HK-2 (cell line): ENCODE results near the gene GPX4.

Source experiments
- DNase-seq: peaks from one replicate; pipeline ENCODE4 v3.0.0-alpha.2; 2018; ENCODE audit not compliant: unreplicated experiment

GPX4 gene

DNA sequence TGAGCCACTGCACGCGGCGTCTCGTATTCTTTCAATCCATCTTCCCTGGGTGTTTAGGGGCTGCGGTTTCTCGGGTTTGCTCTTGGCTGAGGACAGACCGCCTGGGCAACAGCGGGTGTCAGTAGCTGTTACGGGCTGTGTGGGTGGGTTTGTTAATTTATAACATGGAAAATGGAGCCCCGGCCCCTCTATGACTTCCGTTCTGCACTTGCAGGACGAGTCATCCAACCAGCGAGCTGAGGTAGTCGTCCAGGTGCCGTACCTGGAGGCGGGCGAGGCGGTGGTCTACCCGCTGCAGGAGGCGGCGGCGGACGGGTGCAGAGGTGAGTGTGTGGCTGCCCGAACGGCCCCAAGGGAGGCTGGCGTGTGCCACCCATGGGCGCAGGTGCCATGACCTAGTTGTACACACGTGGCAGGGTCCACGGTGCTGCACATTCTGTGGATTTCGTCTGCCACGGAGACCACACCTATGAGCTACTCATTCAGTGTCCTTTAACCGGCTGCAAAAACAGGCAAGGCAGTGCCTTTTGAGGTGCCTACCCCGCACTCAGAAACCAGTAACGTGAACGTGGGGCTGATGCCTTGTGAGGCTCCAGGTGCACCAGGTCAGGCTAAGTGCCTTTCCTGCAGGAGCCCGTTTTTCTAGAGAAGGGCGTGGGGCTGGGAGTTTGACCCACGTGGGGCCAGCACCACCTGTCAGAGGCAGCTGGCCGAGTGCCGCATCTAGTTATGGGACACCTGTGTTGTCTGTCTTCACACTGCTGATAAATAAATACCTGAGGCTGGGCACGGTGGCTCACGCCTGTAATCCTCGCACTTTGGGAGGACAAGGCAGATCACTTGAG lies 19.5 kb upstream of the GPX4 start:
- no peak for DNase-seq

DNA sequence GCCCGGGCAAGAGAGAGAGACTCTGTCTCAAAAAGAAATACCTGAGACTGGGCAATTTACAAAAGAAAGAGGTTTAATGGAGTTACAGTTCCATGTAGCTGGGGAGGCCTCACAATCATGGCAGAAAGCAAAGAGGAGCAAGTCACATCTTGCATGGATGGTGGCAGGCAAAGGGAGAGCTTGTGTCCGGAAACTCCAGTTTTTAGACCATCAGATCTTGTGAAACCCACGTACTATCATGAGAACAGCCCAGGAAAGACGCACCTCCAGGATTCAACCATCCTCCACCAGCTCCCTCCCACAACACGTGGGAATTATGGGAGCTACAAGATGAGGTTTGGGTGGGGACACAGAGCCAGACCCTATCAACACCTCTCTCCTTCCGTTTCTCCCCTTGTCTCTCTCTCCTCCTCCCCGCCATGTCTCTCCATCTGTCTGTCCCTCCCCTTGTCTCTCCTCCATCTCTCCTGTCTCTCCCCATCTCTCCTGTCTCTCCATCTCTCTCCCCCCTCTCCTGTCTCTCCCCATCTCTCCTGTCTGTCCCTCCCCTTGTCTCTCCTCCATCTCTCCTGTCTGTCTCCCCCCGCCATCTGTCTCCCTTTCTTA lies 18.6 kb upstream of the GPX4 start:
- no peak for DNase-seq

DNA sequence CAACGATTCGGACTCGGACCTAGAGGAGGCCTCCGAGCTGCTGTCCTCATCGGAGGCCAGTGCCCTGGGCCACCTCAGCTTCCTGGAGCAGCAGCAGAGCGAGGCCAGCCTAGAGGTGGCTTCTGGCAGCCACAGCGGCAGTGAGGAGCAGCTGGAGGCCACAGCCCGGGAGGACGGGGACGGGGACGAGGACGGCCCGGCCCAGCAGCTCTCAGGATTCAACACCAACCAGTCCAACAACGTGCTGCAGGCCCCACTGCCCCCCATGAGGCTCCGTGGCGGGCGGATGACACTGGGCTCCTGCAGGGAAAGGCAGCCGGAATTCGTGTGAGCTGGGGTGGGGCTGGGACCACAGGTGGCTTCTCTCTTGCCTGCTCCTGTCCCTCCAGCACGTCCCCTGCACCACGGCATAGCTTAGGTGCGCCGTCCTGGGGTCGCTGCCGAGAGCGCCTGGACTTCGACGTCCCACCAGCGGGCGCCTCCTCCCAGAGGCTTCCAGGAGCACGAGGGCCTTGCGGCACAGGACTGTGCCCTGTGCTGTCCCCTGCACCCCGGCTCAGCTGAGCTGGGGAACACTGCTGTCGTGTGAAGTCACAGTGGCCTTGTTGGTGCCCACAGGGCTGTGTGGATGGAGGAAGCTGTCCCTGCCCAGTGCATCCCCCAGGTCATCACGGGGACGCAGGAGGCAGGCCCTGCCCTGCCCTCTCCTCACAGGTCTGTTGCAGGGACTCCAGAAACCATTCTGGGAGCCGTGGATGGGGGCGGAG lies 17.9 kb upstream of the GPX4 start:
- DNase-seq: no peak

DNA sequence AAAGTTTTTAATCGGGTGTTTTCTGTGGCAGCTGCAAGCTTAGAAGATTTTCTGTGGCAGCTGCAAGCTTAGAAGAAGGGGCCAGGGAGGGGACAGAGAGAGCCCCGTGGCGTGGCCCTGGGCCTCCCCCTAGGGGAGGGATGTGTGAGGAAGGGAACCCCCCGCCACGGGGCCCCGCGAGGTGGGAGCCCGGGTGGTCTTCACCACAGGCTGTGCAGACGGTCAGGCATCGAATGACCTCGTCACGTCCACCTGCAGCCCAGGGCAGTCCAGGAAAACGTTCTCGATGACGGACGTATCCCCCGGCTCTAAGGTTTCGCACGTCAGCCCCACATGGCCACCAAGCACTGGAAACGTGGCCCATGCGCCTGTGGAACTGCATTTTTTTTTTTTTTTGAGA lies 17.2 kb upstream of the GPX4 start:
- DNase-seq: no peak

DNA sequence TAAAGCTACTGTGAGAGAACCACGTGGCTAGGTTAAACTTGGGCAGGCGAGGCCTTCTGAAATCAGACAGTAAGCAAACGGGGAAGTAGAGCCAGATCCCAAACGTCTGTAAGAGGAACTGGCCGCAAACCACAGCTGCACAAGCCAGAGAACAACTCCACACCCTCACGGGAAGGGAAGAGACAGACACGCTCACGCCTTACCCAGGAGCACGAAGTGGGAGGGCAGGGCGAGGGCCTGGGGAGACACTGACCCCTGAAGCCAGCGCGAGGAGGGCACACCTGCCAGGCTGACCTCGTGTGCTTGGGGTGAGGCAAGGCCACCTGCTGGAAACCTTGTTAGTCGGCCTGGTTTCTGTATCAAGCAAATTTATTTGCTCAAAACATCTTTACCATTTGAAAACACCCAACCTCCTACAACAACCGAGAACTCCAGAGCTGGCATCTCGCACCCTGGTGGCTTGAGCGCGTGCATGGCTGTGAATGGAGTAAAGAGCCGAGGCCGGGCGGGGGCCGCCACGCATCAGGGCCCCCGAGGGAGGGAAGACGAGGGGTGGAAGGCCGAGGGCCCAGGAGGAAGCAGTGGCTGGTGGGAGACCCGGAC lies 15.9 kb upstream of the GPX4 start:
- no peak for DNase-seq

DNA sequence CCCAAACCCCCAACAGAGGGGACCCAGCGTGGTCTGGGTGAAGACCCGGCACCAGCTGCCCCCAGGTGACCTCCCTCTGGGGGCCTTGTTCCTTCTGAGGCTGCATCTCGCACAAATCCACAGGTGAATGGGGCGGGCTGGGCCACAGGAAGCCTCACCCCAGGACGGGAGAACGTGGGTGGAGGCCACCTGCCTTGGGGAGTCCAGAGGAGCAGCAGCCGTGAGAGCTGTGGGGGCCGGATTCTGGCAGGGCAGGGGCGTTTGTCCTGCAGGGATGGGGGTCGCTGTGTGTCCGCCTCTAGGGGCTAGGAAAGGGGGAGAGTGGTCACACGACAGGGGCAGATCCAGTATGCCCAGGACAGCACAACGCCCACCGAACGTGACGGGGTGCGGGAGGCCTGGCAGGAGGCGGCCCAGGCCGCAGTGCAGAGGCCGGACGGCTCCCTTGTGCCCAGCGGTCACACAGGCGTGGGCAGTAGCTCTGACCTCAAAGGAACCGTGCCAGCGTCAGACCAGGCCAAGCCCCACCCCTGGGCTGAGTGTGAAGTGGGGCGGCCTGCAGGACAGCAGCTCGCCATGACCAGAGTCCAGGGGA lies 15.3 kb upstream of the GPX4 start:
- DNase-seq: no peak

DNA sequence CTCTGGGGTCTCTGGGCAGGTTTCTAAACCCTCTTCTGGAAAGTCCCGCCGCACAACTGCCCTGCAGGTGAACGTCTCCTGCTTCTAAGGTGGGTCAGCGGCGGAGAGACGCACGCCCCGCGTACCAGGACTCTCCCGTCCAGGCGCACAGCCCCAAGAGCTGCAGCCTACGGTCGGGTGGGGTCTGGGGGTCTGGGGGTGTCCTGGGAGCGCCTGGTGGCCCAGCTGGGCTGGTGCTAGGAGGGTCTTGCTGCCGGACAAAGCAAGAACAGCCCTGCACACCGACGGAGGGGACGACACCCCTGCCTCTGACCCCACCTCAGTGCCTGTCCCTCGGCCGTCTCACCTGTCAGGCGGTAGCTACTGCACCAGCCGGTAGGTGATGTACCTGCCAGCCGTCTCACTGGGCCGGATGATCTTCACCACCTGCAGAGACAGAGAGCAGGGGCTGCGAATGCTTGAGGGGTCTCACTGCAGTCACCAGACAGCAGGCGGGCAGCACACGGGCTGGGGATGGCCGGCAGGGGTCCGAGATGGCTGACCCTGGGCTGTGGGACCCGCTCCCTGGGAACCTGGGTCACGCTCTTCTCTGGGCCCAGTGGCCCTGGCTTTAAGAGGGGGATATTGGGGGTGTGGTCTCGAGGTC lies 14.5 kb upstream of the GPX4 start:
- DNase-seq: no peak

DNA sequence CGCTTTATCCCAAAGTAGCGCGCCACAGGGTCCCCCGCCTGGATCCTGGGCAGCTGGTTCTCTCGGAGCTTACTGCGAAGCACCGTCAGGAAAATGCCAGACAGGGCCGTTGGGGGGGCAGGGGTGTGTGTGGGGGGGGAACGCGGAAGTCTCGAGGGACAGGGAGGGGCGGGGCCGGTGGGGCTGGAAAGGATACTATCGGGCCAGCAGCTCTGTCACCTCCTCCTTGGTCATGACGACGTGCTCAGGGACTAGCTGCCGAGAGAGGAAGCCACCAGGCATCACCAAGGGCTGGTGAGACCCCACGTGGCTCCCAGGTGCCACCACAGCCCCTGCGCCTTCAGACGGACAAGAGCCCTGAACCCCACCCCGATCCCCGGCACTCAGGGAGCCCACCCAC lies 13.9 kb upstream of the GPX4 start:
- no peak for DNase-seq

DNA sequence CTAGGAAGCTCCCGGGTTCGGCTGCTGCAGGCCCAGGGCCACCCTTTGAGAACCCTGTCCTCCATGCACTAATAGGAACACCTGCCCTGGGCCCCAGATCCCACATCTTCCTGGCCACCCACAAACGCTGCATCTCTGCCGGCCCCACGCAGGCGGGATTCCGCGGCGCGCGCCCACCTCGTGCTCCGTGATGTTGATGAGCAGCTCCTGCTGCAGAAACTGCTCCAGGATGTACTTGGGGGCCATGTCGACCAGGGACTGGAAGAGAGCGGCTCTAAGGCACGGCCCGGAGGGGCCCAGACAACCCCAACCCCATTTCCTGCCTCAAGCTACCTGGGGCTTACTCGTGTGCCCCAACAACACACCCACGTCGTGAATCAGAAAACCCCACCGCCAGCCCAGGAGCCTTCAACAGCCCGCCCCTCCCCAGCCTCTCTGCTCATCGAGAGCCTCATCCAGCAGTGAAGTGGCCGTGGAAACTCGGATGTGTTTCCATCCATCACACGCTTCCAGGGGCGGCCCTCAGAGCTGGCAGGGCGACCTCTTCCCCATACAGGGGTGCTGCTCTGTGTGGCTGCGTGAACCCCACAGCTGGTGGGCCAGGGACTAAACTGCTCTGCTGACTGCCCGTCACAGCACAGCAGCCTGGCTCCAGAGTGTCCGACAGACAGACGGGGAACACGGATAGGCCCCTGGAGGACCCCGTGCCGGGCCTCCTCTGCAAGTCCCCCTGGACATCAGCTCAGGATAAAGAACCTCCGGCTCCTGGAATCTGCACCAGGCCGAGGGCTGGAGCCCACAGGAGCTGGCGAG lies 12.9 kb upstream of the GPX4 start:
- DNase-seq: no peak

DNA sequence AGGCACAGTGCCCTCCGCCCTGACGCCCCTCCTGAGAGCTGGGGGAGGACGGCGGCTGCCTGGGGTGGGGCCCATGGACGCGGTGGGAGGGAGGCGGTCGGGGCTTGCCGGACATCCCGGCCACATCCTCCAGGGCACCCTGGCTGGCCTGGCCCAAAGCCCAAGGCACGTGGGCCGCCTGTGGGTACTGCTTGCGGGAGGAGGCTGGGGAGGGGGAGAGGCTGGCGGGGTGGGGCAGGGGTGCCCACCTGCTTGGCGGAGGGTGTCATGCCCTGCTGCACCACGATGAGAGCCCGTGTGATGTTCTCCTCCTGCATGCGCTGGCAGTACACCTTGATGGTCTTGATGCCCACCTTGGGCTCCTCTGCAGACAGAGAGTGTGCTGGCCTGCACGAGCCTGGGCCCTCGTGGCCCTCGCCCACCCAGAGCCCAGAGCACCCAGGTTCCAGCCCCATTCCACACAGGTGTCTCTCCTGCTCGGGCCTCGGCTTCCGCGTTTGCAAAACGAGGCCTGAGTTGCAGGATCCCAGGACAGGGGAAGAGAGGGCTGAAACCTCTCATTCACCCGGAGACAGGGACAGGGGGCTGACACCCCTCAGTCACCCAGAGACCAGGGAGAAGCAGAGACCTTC lies 12.1 kb upstream of the GPX4 start:
- no peak for DNase-seq

DNA sequence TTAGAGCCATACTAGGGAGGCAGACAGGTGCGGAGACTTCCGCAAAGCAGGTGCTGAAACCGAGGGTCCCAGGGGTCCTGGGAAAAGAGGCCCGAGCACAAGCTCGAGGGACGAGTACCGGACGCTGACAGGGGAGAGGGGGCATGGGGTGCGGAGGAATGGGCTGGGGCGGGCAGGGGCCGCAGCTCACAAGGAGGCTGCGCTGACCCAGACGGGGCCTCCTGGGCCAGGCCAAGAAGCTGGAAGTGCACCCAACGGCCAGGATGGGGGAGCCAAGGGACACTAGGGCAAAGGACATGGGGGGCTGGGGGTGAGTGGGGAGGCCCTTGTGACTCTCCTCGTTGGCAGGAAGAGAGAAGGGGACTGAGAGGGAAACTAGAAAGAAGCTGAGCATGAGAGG lies 10.5 kb upstream of the GPX4 start:
- no peak for DNase-seq

DNA sequence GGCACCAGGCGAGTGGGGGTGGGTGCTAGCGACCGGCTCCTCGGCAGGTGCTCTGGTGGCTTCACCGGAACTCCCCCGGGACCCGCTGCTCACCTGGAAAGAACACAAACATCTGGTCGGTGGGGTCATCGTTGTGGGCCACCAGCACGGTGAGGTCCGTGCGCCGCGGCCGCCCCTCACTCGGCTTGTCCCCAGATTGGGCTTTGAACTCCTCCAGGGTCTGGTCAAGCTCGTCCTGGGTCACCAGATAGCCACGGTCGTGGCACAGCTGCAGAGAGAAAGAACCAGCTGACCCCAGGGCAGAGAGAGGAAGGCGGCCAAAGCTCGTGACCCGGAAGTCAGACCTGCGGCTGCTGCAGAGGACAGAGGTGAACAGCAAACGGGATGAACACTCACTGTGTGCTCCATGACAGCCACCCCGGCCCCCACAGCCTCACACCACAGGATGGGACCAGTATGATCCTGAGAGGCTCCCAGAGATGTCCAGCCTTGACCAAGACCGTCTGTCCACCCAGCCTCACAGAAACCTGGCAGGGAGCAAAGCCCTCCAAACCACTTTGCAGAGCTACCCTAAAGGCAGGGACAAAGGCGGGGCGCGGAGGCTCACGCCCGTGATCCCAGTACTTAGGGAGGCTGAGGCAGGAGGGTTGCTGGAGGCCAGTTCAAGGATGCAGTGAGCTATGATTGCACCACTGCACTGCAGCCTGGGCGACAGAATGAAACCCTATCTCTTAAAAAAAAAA lies 9.8 kb upstream of the GPX4 start:
- DNase-seq: no peak

DNA sequence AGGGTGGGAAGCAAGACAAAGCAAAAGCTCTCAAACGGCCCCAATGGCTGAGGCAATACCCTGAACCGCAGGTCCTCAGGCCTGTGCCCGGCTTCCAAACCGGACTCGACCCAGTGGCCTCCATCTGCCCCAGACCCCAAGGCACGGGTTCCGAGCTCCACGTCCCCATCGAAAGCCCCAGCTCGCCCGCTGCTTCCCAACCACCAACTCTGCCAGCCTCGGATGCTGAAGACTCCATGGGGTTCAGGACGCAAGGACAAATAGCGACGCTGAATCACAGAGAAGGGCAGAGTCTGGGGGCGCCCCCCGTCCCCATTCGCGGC lies 9.2 kb upstream of the GPX4 start:
- DNase-seq: no peak

DNA sequence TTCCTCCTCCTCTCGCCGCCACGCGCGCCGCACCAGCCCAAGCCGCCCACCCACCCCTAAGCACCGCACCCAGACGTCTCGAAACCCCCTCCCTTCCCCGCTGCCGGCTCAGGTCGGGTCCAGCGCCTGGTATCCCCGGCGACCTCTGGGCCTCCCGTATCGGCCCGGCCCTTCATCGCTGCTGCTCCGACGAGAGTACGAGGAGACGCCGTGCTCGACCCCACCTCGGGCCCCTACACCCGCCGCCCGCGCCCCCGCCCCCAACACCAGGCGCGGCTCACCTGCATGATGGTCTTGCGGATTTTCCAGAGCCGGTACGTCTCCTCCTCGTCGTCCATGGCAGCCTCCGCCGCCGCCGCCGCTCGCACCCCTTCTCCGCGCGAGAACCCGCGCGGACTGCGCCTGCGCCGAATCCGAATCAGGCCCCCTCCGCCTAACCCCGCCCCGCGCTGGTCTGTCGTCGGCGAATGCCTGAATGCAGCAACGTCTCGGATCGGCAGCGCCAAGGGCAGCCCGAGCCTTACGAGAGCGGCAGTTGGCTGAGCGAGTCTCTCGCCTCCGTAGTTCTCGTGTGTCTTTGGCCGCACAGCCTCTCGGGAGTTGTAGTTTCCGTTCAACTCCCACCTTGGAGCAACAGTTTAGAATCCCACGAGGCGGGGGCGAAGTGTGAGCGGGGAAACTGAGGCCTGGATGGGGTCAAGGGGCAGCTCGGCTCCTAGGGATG lies 8.7 kb upstream of the GPX4 start, which contains the start of gene POLR2E:
TSS of gene POLR2E (minus strand) at position 398 of the 724 bp plus-strand sequence. CDS start at position 338, 60 bp downstream.
- DNase-seq: peak; percentile 99

DNA sequence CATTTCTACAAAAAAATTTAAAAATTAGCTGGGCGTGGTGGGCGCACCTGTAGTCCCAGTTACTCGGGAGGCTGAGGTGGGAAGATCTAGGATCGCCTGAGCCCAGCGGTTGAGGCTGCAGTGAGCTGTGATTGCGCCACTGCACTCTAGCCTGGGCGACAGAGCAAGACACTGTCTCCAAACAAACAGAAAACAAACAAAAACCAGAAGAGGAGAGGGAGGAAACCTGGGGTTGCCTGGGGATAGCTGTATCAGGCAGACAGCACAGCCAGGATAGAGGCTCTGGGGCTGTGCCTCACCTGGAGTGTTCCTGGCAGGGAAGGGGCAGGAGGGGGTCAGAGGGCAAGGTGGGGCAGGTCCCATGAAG lies 6.0 kb upstream of the GPX4 start:
- DNase-seq: no peak

DNA sequence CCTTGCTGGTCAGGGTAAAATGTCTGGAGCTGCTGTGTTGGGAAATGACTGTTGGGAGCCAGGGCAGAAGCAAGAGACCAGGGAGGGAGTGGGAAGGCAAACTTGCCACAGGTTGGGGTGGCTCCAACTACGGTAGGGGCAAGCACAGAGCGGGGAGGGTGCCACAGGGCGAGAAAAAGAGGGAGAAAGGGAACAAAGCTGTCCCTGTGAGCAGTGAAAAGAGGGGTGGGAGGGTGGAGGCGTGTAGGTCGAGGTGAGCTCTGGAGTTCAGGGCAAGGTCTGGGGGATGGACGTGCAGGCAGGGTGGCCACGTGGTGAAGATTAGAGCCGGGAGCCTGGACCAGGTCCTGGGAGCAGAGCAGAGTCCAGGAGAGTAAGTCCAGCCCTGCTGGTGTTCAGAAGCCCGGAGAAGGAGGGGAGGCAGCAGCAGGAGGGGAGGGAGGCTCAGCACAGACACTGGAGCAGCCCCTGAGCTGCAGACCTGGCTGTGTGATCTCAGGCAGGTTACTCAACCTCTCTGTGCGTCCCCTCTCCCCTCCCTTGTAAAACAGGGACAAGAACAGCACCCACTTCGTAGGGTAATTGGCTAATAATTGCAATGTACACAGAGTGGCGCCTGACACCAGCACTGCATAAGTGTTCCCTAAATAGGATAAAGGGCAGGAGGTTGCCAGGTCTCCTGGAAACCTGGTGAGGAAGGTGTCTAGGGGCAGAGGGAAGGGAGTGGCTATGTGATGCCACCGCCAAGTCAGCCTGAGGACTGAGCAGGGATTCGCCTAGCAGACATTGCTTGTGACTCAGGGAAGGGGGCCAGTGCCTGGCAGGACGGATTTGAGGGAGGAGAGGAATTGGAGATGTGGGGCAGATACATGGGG lies 5.4 kb upstream of the GPX4 start:
- DNase-seq: peak; percentile 62

DNA sequence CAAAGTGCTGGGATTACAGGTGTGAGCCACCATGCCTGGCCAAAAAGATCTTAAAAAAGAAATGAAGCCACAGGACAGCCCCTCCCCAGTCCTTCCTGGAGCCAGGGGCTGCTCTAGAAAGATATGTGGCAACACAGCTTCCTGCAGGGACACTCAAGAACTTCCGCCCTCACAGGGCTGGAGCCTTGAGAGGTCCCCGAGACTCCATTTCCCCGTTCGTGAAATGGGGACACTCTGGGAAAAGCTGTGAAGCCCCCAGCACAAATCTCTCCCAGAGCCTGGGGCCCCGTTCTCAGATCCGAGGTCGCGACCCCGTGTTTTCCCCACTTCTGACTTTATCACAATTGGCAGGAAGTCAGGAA lies 2.5 kb upstream of the GPX4 start:
- DNase-seq: no peak
